ENCODE data around the gene L2HGDH. TPM values are rescaled to one million over a fixed set of nuclear protein-coding genes. Genes with fewer than 3 reads are reported as not detected.
"Not testable (repeated sequence)": the region's sequence is repeated elsewhere in the genome, so short reads cannot be mapped to it uniquely, and the experiment has no call there.

L2HGDH gene
- 1 to 10 TPM; 3.6 to 7.4 (median 5.8) TPM for polyA plus RNA-seq (ENCODE audit: insufficient read length in 10 of 10)
- long read RNA-seq, donor 1, full-length matches to known transcripts = 1 of 1 reads
- long read RNA-seq, donor 1, partial matches to known transcripts = 0 of 1 reads
- long read RNA-seq, donor 1, other reads (novel, unspliced or antisense) = 0 of 1 reads
- long read RNA-seq, donor 2, partial matches to known transcripts = 10 of 10 reads
- long read RNA-seq, donor 2, other reads (novel, unspliced or antisense) = 0 of 10 reads
- long read RNA-seq, donor 3 = 0 reads
- long read RNA-seq, donor 4 = 0 reads
- long read RNA-seq, donor 5, partial matches to known transcripts = 0 of 1 reads
- long read RNA-seq, donor 5, other reads (novel, unspliced or antisense) = 0 of 1 reads
- long read RNA-seq, donor 6 = 0 reads
- long read RNA-seq, donor 7, full-length matches to known transcripts = 2 of 7 reads
- long read RNA-seq, donor 7, partial matches to known transcripts = 0 of 7 reads
- long read RNA-seq, donor 7, other reads (novel, unspliced or antisense) = 5 of 7 reads
- long read RNA-seq, donor 8 = 0 reads
- long read RNA-seq, donor 9 = 0 reads

- peak; percentile 94 to 98 (median 94) for DNase-seq
These were observed at the start of gene L2HGDH, which contains the start of gene DMAC2L for GRCh38 chr14:50311972-50312733. L2HGDH (minus strand) TSS chr14:50312229; CDS start chr14:50312150, 79 bp downstream. DMAC2L (plus strand) TSS chr14:50312324; CDS start chr14:50321488, 9,164 bp downstream.

GRCh38 chr14:50360851-50361250 lies 48.8 kb upstream of the L2HGDH start:
- DNase-seq = no peak

- DNase-seq = no peak
These were observed 48.1 kb upstream of the L2HGDH start for GRCh38 chr14:50360093-50360492.

GRCh38 chr14:50359631-50360030 lies 47.6 kb upstream of the L2HGDH start:
- no peak for DNase-seq

GRCh38 chr14:50357753-50358395 lies 45.8 kb upstream of the L2HGDH start:
- DNase-seq = no peak

GRCh38 chr14:50357124-50357523 lies 45.1 kb upstream of the L2HGDH start:
- DNase-seq = no peak

GRCh38 chr14:50356283-50356682 lies 44.3 kb upstream of the L2HGDH start:
- not testable (repeated sequence) for DNase-seq

GRCh38 chr14:50355692-50356091 lies 43.7 kb upstream of the L2HGDH start:
- DNase-seq = no peak

- DNase-seq = no peak
These were observed 42.5 kb upstream of the L2HGDH start for GRCh38 chr14:50354527-50354926.

GRCh38 chr14:50353126-50353525 lies 41.1 kb upstream of the L2HGDH start:
- DNase-seq = peak in 1 of 3 donors; percentile 21

- peak in 1 of 3 donors; percentile 47 for DNase-seq
These were observed 40.6 kb upstream of the L2HGDH start for GRCh38 chr14:50352584-50352983.

GRCh38 chr14:50350975-50351374 lies 38.9 kb upstream of the L2HGDH start:
- no peak for DNase-seq

- DNase-seq = no peak
These were observed 36.9 kb upstream of the L2HGDH start for GRCh38 chr14:50348933-50349332.

GRCh38 chr14:50347521-50347920 lies 35.5 kb upstream of the L2HGDH start:
- DNase-seq = no peak

GRCh38 chr14:50345846-50346422 lies 33.9 kb upstream of the L2HGDH start:
- DNase-seq = peak in 1 of 3 donors; percentile 25

GRCh38 chr14:50344876-50345563 lies 33.0 kb upstream of the L2HGDH start:
- DNase-seq = peak in 1 of 3 donors; percentile 18

- no peak for DNase-seq
These were observed 32.2 kb upstream of the L2HGDH start for GRCh38 chr14:50344116-50344775.

- DNase-seq = no peak
These were observed 31.4 kb upstream of the L2HGDH start for GRCh38 chr14:50343434-50343833.

- DNase-seq = peak; percentile 50 to 78 (median 71)
These were observed 30.4 kb upstream of the L2HGDH start for GRCh38 chr14:50342221-50343078.
